Activated gamma-delta T cell (primary cell): ENCODE data around the gene MTUS2.

ENCODE experiments used
- DNase-seq: peaks from one replicate; lab custom pipeline; 2025; lab: John Stamatoyannopoulos, UW

Gene MTUS2

DNA sequence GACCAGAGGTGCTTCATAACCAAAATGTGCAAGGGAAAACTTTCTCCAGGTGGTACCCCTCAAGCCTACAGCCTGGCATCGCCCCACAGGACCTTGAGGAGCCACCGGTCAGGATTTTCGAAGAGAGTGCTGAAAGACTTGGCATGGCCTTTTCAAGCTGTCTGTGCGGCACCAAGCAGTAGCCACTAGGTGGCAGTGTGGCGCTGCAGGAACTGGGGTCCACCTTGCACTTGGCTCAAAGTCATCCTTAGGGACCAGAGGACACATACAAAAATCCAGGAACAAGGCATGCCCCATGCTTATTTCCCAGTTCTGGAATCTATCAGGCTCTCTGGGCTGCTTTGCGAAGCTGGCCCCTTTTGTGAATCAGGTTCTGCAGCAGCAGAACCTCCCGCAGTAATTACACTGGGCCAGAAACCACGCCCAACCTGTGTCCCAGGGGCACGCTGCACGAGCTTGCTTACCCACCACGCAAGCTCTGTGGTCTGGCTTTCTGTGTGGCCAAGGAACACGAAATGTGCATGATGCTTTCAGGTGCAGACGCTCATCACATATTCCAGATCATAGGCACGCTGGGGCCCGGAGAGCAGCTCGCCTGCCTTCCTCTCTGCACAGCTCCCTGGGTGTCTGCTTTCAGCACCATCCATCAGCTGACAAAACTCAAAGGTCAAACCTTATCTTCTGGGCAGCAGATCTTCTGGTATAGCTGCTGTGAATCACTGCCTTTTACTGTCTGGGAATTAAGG, 688.2 kb downstream of the MTUS2 start:
- no peak for DNase-seq

DNA sequence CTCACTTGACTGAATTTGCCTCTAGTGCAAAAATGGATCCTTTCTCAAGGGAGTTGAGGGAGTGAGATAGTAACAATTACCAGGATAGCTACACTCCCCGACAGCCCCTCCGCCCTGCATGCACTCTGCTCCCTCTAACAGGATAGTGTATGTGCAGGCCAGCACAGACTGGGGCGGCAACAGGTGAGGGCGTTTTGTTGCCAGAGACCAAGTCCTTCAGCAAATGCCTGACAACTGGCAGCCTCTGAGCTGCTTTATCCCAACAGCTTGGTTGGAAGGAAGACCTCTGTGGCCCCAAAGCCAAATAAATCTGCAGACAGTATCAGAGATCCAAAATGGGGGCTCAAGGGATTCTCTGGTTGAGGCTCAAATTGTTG, 688.7 kb downstream of the MTUS2 start:
- DNase-seq, result no peak

DNA sequence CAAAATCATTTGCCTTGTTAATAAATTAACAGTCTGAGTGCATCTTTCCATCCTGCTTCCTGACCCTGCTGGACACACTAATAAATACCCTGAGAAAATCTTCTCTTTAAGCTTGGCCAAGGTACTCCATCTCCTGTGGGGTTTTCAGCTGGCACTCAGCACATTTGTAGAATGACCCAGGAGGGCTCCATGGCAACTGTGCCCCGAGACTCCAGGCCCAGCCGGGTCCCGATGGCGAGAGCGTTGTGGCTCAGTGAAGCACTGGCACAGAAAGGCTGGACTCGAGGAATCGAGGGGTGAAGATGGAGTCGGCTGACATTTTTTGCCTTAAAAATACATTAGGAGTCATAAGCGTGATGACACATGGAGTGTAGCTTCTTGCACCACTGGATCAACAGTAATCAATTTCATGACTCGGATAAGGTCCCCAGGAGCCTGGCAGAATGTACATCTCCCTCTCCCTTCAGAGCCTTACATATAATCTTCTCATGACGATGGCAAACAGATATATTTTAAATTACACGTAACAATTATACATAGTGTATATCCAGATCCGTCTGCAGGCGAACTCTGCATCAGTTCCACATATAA, 690.0 kb downstream of the MTUS2 start:
- no peak for DNase-seq

DNA sequence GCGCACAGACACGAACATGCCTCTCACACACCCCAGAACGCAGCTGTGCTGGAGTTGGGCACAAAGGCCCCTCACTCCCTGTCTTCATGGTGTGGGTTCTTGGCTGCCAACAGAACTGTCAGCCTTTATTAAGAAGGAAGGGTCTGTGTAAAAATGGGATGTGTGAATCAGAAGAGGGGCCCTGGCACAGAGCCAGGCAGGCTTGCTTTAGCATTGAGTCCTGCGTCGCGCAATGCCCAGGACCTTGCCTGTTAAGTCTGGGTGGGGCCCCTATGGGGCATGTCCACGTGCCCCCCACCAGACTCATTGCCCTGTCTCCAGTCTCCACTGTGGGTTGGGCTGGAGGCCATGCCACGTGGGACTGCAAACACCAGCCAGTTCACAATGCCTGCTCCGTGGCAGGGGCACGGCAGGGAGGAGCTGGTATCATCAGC, 690.5 kb downstream of the MTUS2 start:
- DNase-seq, result no peak

DNA sequence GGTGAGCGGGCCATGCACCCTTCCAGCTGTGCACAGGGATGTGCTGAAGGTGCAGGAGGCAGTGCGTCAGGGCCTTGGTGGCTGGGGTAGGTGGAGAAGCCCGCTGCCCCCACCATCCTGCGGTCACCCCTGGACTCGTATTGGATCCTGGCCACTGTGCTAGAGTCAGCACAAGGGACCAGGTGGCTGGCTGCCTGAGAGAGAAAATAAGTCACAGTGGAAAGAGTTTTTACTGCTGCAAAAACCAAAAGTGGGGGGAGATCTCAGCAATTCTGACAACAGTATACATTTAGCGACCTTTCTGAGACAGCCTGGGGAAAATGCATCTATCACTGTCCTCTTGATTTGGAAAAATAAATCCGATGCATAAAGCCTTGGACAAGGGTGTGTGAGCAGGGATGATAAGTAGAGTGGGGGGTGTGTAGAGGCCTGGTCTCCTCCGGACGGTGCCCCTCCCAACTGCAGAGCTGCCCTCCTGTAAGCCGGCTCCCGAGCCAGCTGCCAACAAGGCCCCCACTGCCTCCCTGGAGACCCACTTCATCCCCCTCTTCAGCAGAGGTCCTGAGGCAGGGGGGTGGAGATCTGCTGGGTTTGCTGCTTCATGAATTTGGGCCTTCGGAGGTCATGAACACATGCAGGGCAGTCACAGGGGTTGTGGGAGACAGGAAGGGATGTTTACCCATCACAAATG, 691.1 kb downstream of the MTUS2 start:
- no peak for DNase-seq

DNA sequence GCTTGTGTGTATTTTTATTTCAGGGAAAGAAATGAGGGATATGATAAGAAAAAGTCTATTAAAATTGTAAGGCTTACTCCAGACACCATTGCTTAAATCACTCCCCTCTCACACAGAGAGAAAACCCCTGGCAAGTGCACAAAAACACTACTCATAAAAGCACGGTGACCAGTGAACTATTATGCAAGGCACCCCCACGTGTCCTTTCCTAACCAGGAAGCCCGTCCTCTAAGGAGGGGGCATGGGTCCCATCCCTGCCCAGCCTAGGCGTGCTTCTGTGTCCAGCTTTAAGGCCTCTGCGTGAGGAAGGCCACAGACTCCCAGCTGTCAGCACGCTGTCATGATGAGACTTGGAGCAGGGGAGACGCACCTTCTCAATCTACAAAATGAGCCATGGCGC, 691.8 kb downstream of the MTUS2 start:
- DNase-seq, result no peak

DNA sequence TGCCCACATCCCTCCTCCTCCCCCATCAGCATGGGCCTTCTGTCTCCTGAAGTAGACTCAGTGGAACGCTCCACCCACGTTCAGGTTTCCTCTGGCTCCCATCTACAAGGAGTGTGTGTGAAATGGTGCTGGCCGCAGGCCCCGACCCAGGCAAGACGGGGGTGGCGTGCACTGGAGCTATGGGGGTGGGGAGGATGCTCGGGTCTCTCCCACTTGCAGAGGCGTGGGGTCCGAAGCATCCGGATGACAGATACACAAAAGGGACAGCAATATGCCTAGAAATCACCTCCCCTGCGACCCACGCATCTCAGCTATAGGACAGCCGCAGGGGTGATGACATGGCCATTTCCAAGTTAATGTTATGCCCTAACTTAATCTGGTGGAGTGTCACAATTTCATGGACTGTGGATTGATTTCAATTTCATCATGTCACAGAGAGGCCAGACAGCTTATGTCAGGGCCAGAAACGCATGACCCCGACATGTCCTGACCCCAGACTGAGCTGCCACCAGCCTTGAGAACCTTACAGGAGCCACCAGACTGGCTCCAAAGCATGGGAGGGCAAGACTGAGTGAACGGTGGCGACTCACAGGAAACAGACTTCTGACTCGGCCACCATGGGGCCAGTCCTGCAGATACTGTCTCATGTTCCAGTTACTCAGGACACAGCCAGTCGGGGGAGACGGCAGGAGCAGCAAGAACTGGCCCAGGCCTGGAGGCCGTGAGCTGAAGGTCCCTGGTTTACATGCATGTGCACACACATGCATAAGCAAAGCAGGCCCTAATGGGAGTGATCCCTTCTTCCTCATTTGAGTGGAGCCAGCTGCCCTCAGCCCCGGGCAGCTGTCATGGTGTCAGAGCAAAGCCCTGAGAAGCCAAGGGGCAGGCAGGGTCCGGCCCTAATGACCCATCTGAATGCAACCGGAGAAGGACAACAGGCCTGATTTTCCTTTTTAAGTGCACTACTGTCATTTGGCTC, 693.2 kb downstream of the MTUS2 start:
- DNase-seq, result no peak

DNA sequence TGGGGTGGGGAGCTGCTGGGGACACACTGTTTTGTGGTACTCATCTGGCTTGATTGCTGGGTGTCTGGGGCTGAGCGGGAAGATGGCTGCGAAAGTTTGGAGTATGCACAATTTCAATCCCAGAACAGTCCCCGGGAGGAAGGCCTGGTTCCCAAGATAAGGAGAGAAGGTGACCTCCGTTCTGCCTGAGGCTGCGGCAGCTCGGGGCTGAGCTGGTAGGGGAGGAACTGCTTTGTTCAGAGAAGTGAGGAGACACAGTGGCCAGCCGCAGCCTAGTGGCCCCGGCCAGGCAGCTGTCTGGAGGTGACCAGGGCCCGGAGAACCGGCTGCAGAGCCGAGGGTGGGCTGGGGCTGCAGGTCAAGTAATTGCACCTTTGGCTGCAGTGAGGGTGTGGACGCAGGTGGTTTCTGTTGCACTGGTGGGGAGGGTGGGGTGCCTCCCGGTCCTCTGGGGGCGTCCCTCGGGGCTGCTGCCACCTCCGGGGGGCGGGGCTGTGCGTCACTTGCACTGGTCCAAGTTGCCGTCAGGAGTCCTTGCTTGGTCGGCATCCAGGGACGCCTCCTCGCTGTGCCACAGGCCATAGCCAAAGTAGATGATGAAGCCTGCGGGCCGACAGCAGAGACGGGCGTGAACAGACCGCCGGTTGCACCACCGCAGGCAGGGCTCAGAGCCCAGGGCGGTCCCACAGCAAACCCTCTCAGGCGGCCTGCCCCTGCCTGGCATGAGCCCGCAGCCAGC, 694.0 kb downstream of the MTUS2 start:
- no peak for DNase-seq

DNA sequence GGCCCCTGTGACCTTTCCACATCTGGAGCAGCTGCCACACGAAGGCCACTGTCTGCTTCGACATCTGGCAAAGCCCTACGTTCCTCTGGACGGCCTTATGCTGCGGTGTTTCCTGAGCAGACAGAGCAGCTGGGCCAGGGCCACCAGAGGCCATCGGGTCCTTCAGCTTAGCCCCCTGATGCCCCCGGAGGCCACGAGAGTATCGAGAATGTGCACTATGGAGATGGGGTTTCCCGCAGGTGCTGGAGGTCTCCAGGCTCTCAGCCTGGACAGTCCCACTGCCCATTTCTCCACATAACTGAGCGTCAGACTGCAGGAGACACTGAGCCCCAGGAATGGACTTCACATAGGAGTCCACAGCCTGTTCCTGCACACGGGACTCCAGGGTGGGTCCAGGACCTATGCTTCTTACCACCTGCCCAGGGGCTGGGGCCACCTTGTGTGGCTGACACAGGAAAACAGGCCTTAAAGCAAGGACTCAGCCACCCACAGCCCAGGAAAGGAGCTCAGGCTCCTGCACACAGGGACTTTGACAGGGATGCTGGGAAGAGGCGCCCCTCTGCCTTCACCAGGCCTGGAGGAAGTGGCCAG, 694.7 kb downstream of the MTUS2 start:
- DNase-seq, result no peak

DNA sequence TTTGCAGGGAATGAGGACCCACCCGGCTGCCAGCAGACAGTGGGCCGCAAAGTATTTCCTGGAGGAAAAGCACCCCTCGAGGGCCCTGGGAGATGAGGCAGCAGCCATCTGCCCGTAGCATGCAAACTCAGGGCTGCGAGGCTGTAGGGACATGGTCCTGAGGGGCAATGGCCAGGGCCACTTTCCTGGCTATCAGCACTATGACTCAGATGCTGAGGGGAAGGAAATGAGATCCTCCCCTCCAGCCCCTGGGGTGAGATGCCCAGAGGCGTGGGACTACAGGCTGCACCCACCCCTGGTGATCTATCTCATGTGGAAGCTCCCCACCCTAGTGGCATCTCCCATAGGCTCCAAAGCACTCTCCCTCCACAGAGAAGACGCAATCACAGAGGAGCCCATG, 695.2 kb downstream of the MTUS2 start:
- no peak for DNase-seq

DNA sequence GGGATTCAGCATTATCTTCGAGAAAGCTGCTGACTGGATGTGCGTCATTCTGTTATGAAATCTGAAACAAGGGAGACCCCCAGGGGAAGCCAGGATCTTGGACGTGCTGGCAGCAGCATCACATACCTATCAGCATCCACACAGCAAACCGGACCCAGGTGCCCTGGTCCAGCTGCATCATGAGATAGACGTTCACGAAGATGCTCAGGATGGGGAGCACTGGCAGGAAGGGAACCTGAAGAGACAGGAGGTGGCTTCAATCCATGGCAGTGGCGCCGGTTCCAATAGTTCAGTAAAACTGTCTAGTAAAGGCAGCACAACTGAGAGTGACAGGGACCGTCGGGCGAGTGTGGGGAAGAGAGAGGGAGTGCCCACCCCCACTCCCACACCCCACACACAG, 695.9 kb downstream of the MTUS2 start:
- DNase-seq, result no peak

DNA sequence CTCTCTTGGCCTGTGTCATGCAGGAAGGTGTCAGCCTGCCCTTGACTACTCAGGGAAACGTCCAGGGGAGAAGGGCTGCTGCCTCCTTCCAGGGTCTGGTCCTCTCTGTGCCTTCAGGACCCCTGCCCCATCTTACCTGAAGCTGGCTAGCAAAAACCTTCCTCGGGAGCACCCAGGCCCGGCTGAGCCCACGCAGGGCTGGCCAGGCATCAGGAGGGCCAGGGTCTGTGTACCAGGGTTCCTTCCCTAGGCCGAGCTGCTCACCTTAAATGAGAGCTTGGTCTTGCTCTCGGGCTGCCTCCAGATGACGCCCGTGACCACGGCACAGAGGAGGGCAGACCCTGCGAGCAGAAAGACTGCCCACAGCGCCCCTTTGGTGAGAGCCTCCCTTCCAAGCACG, 696.7 kb downstream of the MTUS2 start:
- DNase-seq, result no peak

DNA sequence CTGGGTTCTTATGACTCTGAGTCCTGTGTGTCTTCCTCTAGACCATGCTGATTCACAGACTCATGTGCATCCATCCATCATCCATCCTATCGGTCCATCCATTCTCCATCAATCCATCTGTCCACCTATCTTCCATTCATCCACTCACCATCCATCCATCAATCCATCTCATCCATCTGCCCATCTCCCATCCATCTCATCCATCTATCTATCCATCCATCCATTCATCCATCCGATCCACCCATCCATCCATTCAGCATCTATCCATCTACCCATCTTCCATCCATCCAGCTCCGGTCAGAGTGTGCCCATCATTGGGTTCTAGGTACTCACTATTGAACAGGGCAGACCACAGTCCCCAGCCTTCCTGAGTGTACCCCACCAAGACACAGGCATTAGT, 699.8 kb downstream of the MTUS2 start:
- no peak for DNase-seq

DNA sequence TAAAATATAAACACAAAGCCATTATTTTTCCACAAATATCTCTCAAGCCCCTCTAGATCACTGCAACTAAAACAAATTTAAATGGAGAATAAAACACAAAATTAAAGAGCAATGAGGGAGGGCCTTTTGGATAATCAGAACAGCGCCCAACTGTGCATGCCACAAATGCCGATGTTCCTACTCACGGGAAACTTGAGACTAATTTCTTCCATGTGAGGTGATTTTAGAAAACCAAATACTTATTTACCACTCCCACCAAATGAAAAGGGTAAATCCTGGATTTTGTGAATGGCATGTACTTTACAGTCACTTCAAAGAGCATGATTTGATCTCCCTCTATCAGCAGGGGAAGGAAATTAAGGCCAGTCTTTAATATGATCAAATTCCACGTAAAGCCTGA, 700.5 kb downstream of the MTUS2 start:
- DNase-seq, result no peak

DNA sequence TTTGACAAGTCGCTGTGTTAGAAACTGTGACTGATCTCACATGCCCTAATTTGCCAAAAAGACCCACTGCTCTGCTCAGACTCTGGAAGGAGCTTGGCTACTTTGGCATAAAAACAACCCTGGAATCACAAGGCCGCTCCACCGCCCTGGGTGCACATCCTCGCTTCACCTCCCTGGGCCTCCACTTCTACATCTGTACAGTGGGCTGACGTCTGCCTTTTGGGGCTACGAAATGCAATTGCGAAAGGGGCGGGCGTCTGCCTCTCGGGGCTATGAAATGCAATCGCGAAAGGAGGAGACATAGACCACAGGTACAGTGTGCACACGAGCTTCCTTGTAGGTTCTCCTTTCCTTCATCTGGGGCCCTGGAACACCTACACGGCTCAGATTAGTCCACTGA, 701.2 kb downstream of the MTUS2 start:
- DNase-seq, result no peak

DNA sequence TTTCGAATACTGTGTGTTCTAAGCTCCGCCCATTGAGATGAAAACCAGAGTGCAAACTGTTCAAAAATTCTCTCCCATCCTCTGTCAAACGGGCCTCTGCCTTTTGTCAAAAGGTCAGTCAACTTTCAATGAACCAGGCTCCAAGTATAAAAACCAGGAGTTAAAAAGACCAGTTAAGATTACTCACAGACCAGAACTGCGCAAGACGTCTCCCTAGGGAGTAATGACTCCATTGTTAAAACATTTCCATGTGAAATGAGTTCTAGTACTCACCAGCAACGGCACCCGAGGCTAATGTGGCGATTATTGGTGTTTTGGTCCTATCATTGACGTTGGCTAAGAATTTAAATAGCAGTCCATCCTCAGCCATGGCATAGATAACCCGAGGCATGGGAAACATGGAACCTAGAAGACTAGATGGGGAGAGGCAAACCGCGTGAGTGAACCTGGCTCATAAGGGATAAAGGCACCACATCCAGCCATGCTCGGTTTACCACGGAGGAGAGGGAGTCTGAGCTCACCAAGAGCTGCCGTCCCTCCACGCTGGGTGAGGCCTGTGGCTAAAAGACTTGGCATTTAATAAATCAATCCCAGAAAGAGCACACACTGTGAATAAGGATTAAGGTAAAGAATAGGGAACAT, 702.0 kb downstream of the MTUS2 start:
- no peak for DNase-seq

DNA sequence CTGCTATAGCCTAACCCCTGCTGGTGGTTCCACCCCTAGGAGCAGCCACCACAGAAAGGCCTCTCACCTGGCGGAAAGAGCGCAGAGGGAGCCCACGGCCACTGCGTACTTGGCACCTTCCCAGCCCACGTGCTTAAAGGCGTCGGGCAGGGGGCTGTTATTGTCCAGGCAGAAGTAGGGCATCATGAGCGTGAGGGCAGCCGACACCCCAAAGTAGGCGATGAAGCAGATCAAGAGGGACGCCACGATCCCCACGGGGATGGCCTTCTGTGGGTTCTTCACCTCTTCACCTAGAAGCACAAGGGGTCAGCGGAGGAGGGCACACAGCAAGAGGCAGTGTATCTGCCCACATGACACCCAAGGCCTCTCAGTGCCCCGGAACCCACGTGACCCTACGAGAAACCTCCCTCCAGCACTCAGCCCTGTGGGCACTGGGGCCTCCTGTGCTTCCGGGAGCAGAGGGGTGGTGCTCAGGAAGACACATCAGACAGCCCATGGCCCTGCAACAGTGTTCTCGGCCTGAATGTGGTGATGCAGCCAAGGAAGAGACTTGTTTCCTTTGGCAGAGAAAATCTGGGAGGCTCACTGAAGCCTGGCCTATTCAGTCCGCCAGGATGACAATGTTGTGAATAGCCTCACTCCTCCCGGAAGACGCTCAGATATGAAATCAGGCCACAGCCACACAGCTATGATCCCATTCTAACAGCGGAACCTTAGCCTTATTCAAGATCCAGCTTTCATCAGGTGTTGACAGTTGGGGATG, 703.2 kb downstream of the MTUS2 start:
- DNase-seq, result no peak

DNA sequence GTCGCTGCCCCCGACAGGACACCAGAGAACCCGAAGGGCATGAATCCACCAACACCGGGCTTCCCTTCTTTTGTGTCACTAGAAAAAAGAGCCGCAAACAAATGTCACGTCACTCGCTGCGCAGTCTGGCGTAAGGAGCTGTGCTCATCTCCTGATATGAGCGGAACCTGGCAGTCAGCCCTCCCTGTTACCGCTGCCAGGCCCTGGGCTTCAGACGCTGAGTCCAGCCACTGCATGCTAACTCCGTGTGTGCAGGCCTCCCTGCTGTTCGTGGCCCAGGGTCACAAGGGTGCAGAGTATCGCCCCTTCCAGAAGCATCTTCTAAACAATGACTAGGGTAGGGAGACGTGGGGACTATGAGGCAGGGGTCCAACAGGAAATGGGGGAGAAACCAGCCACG, 704.0 kb downstream of the MTUS2 start:
- no peak for DNase-seq

DNA sequence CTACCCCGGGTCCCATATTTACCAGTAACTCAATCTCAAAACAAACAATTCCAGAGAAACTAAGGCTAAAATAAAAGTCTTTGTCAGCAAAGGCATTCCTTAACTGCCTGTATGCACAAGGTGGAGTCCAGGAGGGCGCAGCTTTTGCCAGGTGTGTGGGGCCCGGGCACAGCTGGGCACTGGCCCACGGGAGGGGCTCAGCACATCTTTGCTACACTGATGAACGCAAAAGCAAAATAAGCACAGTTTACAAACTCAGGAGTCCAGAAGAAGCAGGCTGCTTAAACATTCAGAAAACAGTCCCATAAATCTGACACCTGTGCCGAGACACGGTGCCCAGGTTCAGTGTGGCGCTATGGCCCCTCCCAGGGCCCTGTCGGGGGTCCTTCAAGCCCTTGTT, 704.5 kb downstream of the MTUS2 start:
- no peak for DNase-seq

DNA sequence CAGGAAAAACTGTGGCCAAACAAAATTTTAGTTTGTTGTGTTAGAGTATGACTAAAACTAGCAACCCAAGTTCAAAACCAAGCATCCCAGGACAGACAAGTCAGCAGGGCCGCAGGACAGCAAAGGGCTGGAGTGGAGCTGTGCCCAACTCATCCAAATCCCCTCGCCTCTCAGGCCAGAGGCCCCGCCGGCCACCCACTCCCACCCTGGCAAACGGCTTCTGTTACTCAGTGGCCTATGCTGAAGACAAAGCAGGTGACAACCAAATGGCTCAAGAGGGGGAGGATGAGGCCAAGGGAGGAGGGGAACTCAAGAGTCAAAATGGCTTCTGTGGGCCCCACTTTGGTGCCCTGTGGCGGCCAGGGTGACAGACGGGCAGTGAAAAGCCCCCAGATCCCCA, 705.6 kb downstream of the MTUS2 start:
- no peak for DNase-seq
